OCI-LY3 (cell line): ENCODE results near the gene TAL1.

Experiments
- EZH2phosphoT487 ChIP-seq: fragments of 200-600 bp; shearing (Covaris generic); IDR thresholded peaks from 2 replicates; pipeline ENCODE4 v1.6.1; 2018; ENCODE audit warnings: antibody characterized with exemption, mixed run types, low read depth
- TF ChIP-seq, protein P1 (sequence below): fragments of 200-600, 300-600 bp; sonication (generic); IDR thresholded peaks from 2 replicates; pipeline ENCODE4 v1.5.1; 2014; ENCODE audit warnings: antibody characterized with exemption, low read length, low read depth

DNA sequence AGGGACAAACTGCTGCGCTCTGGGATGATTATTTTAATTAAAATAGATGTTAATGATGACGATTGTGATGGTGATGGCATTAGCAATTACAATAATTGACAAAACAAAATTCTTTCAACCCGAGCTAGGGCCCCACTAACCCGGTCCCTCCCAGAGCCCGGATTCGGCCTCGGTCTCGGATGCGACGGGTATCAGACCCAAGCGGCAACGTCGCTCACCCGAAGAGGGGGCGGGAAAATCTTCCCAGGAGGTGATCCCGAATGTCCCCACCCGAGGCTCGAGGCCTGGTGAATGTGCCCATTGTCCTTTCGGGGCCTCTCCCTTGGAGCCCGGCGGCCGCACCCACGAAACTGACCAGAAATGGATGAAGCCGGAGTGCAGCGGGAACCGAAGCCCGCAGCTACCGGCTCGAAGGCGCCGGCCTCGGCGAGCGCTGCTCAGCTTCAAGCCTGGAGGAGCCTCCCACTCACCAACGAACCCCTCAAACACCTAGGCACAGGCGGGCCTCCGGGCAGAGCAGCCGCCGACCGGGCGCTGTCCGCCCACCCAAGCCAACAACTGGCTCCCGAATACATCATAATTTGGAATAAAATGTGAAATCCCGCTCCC, 1.2 kb downstream of the TAL1 start:
- TF ChIP-seq, protein P1, sequence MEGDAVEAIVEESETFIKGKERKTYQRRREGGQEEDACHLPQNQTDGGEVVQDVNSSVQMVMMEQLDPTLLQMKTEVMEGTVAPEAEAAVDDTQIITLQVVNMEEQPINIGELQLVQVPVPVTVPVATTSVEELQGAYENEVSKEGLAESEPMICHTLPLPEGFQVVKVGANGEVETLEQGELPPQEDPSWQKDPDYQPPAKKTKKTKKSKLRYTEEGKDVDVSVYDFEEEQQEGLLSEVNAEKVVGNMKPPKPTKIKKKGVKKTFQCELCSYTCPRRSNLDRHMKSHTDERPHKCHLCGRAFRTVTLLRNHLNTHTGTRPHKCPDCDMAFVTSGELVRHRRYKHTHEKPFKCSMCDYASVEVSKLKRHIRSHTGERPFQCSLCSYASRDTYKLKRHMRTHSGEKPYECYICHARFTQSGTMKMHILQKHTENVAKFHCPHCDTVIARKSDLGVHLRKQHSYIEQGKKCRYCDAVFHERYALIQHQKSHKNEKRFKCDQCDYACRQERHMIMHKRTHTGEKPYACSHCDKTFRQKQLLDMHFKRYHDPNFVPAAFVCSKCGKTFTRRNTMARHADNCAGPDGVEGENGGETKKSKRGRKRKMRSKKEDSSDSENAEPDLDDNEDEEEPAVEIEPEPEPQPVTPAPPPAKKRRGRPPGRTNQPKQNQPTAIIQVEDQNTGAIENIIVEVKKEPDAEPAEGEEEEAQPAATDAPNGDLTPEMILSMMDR, result no peak
- TF ChIP-seq EZH2phosphoT487, result no peak
